KMS-11 (cell line): ENCODE data around the gene PTGIS.

Experiments
- H2AFZ ChIP-seq: fragments of 200-600 bp; sonication (generic); 2 replicates; pipeline ENCODE4 v1.6.1; 2016; ENCODE audit warnings: antibody characterized with exemption, mixed run types, low read depth
- H3K27ac ChIP-seq: fragments of 200-600 bp; sonication (generic); 2 replicates; pipeline ENCODE4 v1.6.1; 2016; ENCODE audit warnings: mild to moderate bottlenecking, mixed run types
- H3K27me3 ChIP-seq: fragments of 200-600 bp; sonication (generic); 2 replicates; pipeline ENCODE4 v1.6.1; 2017; ENCODE audit warnings: mild to moderate bottlenecking, low read depth, mixed run types, moderate library complexity; ENCODE audit not compliant: insufficient read depth
- H3K36me3 ChIP-seq: fragments of 200-600 bp; sonication (generic); 2 replicates; pipeline ENCODE4 v1.6.1; 2017; ENCODE audit warnings: mild to moderate bottlenecking, mixed run types; ENCODE audit not compliant: insufficient read depth
- H3K4me1 ChIP-seq: fragments of 200-600 bp; sonication (generic); 2 replicates; pipeline ENCODE4 v1.6.1; 2016; ENCODE audit warnings: mild to moderate bottlenecking, low read depth, mixed run types; ENCODE audit not compliant: poor library complexity, severe bottlenecking
- H3K4me2 ChIP-seq: fragments of 200-600 bp; sonication (generic); 2 replicates; pipeline ENCODE4 v1.7.0; 2016; ENCODE audit warnings: mild to moderate bottlenecking, mixed run types
- H3K4me3 ChIP-seq: fragments of 200-600 bp; sonication (generic); IDR thresholded peaks from 2 replicates; pipeline ENCODE4 v1.6.1; 2017; ENCODE audit warnings: low read depth, low read length, mixed read lengths; ENCODE audit not compliant: insufficient read depth
- H3K79me2 ChIP-seq: fragments of 200-600 bp; sonication (generic); 2 replicates; pipeline ENCODE4 v1.6.1; 2016; ENCODE audit warnings: low read depth, mixed run types; ENCODE audit not compliant: insufficient read depth
- H3K9ac ChIP-seq: fragments of 200-600 bp; sonication (generic); 2 replicates; pipeline ENCODE4 v1.6.1; 2016; ENCODE audit warnings: mild to moderate bottlenecking, mixed run types
- H4K20me1 ChIP-seq: fragments of 200-600 bp; sonication (generic); 2 replicates; pipeline ENCODE4 v1.6.1; 2016; ENCODE audit warnings: mild to moderate bottlenecking, mixed run types; ENCODE audit not compliant: insufficient read depth
- TF ChIP-seq, protein P1 (sequence below): fragments of 200-600 bp; sonication (generic); conservative IDR thresholded peaks from 2 replicates; pipeline ENCODE4 v1.6.1; 2017; ENCODE audit warnings: low read depth, mild to moderate bottlenecking, antibody characterized with exemption, low read length, moderate library complexity, mixed read lengths

PTGIS gene

DNA sequence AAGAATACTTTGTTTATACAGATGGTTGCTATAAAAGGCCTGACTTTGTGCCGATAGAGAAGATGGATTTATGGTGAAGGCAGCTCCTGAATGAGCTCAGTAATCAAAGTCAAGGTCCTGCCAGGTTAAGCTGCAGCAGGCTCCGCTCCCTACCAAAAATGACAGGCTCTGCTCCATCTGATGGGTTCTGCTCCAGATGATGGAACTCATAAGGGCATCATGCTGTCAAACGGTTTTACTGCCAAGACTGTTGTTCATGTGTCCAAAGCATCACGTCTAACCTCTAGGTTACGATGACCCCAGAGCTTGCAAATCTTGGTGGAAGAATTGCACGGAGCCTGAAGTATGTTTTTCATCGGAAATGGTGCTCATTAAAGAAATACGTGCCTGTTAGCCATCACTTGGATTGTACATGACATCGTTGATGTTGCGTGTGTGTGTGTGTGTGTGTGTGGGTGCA is 19.2 kb upstream of the PTGIS start:
- Histone ChIP-seq H3K4me2 (no peak overlapping the region), H3K36me3 (no peaks in the 10 kb centered on the region), H3K27me3 (no peaks in the 10 kb centered on the region; the same call in 1 of the 2 replicates), H3K27ac (no peak overlapping the region), H4K20me1 (no peaks in the 10 kb centered on the region), H2AFZ (no peak overlapping the region), H3K4me3 (no peak overlapping the region), H3K4me1 (peaks cover 3% of the 10 kb centered on the region), H3K79me2 (no peaks in the 10 kb centered on the region), H3K9ac (no peak overlapping the region)
- TF ChIP-seq, protein P1, sequence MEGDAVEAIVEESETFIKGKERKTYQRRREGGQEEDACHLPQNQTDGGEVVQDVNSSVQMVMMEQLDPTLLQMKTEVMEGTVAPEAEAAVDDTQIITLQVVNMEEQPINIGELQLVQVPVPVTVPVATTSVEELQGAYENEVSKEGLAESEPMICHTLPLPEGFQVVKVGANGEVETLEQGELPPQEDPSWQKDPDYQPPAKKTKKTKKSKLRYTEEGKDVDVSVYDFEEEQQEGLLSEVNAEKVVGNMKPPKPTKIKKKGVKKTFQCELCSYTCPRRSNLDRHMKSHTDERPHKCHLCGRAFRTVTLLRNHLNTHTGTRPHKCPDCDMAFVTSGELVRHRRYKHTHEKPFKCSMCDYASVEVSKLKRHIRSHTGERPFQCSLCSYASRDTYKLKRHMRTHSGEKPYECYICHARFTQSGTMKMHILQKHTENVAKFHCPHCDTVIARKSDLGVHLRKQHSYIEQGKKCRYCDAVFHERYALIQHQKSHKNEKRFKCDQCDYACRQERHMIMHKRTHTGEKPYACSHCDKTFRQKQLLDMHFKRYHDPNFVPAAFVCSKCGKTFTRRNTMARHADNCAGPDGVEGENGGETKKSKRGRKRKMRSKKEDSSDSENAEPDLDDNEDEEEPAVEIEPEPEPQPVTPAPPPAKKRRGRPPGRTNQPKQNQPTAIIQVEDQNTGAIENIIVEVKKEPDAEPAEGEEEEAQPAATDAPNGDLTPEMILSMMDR, result no peak

DNA sequence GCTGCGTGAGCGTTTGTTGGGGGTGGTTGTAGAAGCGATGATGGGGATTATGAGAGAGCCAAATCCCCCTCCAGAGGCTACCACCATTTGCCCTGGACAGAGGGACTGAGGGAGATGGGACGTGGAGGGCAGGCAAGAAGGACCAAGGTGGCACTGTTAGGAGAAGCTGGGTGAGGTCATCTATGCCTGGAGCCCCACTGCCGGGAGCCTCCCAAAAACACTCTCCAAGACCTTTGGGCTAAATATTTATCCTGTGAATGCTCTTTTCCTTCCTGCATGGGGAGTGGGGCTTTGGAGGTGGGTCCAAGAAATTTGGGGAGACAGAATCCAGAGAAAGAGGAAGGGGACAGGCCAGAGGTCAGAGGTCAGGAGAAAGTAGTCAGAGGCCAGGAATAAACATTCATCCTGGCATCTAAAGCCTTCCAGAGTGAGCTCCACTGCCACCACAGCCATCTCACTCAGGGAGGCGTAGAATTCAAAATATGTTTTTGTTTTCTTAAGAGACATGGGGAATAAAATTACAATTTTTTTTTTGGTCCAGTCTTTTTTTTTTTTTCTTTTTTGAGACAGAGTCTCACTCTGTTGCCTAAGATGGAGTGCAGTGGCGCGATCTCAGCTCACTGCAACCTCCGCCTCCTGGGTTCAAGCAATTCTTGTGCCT is 17.8 kb upstream of the PTGIS start:
- no peaks in the 10 kb centered on the region for H4K20me1 ChIP-seq
- no peaks in the 10 kb centered on the region; the same call in 1 of the 2 replicates for H3K27me3 ChIP-seq
- H3K4me3 ChIP-seq, result no peak overlapping the region
- H2AFZ ChIP-seq, result no peak overlapping the region
- TF ChIP-seq, protein P1, result no peak
- H3K27ac ChIP-seq, result no peak overlapping the region
- H3K79me2 ChIP-seq, result no peaks in the 10 kb centered on the region
- H3K36me3 ChIP-seq, result no peaks in the 10 kb centered on the region
- H3K4me1 ChIP-seq, result no peaks in the 10 kb centered on the region
- H3K9ac ChIP-seq, result no peak overlapping the region
- H3K4me2 ChIP-seq, result no peak overlapping the region

DNA sequence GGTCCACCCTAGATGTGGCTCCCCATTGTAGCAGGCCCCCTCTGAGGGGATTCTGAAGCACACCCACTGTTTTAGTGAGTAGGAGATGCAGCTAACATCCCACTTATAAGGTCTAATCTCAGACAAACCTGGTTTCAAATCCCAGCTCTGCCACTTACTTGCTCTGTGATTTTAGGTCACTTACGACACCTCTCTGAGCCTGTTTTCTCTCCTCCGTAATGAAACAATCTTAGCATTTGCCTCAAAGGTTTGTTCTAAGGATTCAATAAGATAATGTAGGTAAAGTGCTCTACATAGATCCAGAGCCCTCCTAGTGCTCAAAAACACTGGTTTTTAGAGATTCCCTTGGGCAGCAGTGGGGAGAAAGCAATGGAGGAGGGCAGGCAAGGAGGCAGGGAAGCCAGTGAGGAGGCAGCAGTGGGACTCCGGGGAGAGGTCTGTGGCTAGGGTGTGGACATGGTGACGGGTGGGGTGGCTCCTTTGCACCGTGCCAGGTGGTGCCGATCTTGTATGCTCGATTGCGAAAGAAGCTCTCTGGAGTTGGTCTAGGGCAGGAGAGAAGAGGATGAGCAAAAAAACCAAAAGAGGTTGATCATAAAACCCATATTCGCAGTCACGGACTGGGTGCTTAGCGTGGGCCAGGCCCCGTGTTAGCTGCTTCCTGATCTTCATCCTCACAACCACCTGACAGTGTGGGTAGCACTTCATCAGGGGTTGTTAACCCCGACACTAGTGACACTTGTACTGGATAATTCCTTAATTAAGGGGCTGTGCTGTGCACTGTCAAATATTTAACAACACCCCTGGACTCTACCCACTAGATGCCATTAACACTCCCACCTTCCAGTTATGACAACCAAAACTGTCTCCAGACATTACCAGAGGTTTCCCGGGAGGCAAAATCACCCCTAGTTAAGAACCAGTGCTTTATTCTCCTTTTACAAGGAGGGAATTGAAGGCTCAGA is 16.8 kb upstream of the PTGIS start:
- H3K27ac ChIP-seq, result no peak overlapping the region
- TF ChIP-seq, protein P1, result no peak
- H4K20me1 ChIP-seq, result no peaks in the 10 kb centered on the region
- no peak overlapping the region for H3K4me2 ChIP-seq
- no peaks in the 10 kb centered on the region for H3K36me3 ChIP-seq
- H3K4me3 ChIP-seq, result no peak overlapping the region
- no peak overlapping the region for H2AFZ ChIP-seq
- H3K9ac ChIP-seq, result no peak overlapping the region
- H3K79me2 ChIP-seq, result no peaks in the 10 kb centered on the region
- H3K4me1 ChIP-seq, result no peaks in the 10 kb centered on the region
- H3K27me3 ChIP-seq, result peaks cover under 1% of the 10 kb centered on the region; the same call in 1 of the 2 replicates

DNA sequence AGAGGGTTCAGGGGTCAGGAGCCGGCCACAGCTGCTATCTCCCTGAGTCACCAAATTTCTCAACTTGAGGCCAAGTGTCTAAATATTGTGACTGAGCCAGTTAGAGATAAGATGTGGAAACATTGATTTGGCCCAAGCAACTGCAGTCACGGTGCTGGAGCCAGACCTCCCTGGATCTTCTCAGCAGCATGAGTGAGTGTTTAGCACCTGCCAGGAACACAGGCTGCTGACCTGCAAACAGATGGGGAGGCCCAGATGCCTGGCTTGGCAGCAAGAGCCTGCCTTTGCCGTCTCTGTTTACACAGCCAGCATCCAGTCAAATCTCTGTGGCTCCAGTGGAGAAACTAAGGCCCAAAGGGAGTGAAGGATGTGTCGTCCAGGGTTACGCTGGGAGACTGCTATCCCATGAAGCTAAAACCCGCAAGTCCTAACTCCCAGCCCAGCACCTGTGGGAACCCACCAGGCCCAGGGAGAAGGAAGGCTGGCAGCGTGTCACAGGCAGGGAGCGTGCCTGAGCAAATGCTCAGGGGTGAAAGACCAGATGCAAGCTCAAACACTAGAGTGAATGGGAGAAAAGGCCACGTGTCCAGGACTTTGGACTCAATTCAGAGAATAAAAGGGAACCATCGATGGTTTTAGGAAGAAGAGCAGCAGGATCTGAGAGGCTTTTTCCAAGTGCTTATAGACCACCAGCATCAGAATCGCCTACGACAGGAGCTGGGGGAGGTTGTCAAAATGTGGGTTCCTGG is 15.9 kb upstream of the PTGIS start:
- Histone ChIP-seq H3K4me1 (no peaks in the 10 kb centered on the region), H4K20me1 (no peaks in the 10 kb centered on the region), H3K4me2 (no peak overlapping the region), H3K9ac (no peak overlapping the region), H3K36me3 (no peaks in the 10 kb centered on the region), H2AFZ (no peak overlapping the region), H3K27me3 (peaks cover 3% of the 10 kb centered on the region; the same call in 1 of the 2 replicates), H3K27ac (no peak overlapping the region), H3K4me3 (no peak overlapping the region), H3K79me2 (no peaks in the 10 kb centered on the region)
- TF ChIP-seq, protein P1, result no peak
